Smooth muscle cell (in vitro differentiated cells): ENCODE measurements around the gene PDLIM3. TPM values are rescaled to one million over a fixed set of nuclear protein-coding genes. Genes with fewer than 3 reads are reported as not detected.

Experiments used
- DNase-seq: peaks from one replicate; lab custom pipeline; 2025; ENCODE audit not compliant: unreplicated experiment; lab: John Stamatoyannopoulos, UW
- H2AFZ ChIP-seq: fragments of 200-600 bp; sonication (generic); 2 replicates; pipeline ENCODE4 v1.6.0; 2016; ENCODE audit warnings: antibody characterized with exemption, low read depth, mild to moderate bottlenecking
- H3F3A ChIP-seq: fragments of 200-600 bp; sonication (generic); 2 replicates; pipeline ENCODE4 v1.6.0; 2017; ENCODE audit warnings: antibody characterized with exemption, low read depth
- H3K27ac ChIP-seq: fragments of 200-600 bp; sonication (generic); 2 replicates; pipeline ENCODE4 v1.5.1; 2016; ENCODE audit warnings: low read depth, mild to moderate bottlenecking
- H3K27me3 ChIP-seq: fragments of 200-600 bp; sonication (generic); 2 replicates; pipeline ENCODE4 v1.6.1; 2016; ENCODE audit warnings: low read depth, mild to moderate bottlenecking
- H3K36me3 ChIP-seq: fragments of 200-600 bp; sonication (generic); 2 replicates; pipeline ENCODE4 v1.5.1; 2016; ENCODE audit warnings: low read depth
- H3K4me1 ChIP-seq: fragments of 200-600 bp; sonication (generic); 2 replicates; pipeline ENCODE4 v1.5.1; 2016; ENCODE audit warnings: low read depth
- H3K4me2 ChIP-seq: fragments of 200-600 bp; sonication (generic); 2 replicates; pipeline ENCODE4 v1.6.0; 2016; ENCODE audit warnings: mild to moderate bottlenecking
- H3K4me3 ChIP-seq: fragments of 200-600 bp; sonication (generic); 2 replicates; pipeline ENCODE4 v1.5.1; 2016; ENCODE audit warnings: mild to moderate bottlenecking
- H3K79me2 ChIP-seq: fragments of 200-600 bp; sonication (generic); 2 replicates; pipeline ENCODE4 v1.6.0; 2016; ENCODE audit warnings: low read depth, mild to moderate bottlenecking
- H3K9ac ChIP-seq: fragments of 200-600 bp; sonication (generic); 2 replicates; pipeline ENCODE4 v1.6.0; 2016; ENCODE audit warnings: low read depth
- H3K9me3 ChIP-seq: fragments of 200-600 bp; sonication (generic); replicated peaks from 2 replicates; pipeline ENCODE4 v1.5.1; 2016; ENCODE audit warnings: low read depth
- H4K20me1 ChIP-seq: fragments of 200-600 bp; sonication (generic); 2 replicates; pipeline ENCODE4 v1.6.0; 2016; ENCODE audit warnings: low read depth
- CTCF ChIP-seq: fragments of 200-600 bp; sonication (generic); IDR thresholded peaks from 2 replicates; pipeline ENCODE4 v1.5.1; 2017; ENCODE audit warnings: borderline replicate concordance, mild to moderate bottlenecking, antibody characterized with exemption; ENCODE audit not compliant: insufficient read depth, poor library complexity, severe bottlenecking
- WGBS: methylation state at CpG from one replicate; pipeline ENCODE4 v1.1.7; 2016; ENCODE audit warnings: low lambda C conversion rate; 5-methylcytosine and 5-hydroxymethylcytosine counted together
- polyA plus RNA-seq: library from polyadenylated mRNA; unstranded; fragments of >200 nt; fragmentation: Nextera tagmentation; extraction: Ambion mirVana; gene quantifications from 2 replicates; pipeline ENCODE4 v1.2.1, GENCODE V29; 2016
- total RNA-seq: library from RNA; depleted of rRNA; stranded (reverse); fragments of >200 nt; gene quantifications from 2 replicates; pipeline ENCODE4 v1.2.3, GENCODE V29; 2014

The PDLIM3 gene
- total RNA-seq (691 and 781 TPM in 2 replicates), polyA plus RNA-seq (309 and 356 TPM in 2 replicates)

DNA sequence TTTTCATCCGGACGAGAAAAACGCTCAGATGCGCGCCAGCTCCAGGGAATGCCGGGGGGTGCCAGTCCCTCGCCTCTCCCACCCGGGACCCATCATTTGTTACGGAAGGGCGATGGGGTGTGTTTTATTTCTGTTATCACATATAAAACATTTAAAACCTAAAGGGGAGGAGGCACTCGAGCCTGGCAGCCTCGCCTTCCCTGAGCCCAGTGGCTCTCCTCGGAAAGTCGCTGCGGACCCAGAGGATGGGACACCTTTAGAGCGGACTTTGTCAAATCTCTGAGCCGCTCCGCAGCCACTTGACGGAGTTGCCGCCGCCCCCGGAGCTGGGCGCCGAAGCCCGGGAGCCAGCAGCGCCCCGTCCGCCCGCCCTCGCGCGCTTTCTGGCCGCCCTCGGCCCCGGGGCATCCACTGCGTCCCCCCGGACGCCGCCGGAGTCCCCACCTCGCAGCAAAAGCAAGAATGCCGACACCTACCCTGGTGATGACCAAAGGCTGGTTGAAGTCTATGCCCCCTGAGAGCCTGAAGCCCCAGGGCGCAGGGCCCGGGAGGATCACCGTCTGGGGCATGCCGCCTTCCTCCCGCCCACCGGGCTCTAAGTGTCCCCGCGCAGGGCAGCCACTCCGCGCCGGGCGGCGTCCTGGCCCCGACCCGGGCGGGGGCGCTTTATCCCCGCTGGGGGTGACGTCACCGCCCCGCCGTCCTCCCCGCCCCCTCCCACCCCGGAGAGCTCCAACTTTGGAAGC, at the start of gene PDLIM3:
Gene PDLIM3, minus strand, starts transcription at position 642 of the 746 bp plus-strand sequence. Its CDS starts 73 bp downstream, at position 569.
- peaks cover 5% of the 10 kb centered on the region for H3F3A ChIP-seq
- H3K27ac ChIP-seq: peak within 1 kb of the TSS; percentile 80
- no peak for TF ChIP-seq CTCF
- peaks cover 8% of the 10 kb centered on the region for H3K4me1 ChIP-seq
- peak within 1 kb of the TSS; percentile 100 for H3K9ac ChIP-seq
- no peaks in the 10 kb centered on the region for H3K9me3 ChIP-seq
- WGBS: under 1% methylated on average over 53 of the region's 66 CpGs
- H3K36me3 ChIP-seq: no peaks in the 10 kb centered on the region
- no peaks in the 10 kb centered on the region for H3K27me3 ChIP-seq
- peak within 1 kb of the TSS; percentile 93 for H3K4me2 ChIP-seq
- H2AFZ ChIP-seq: peak within 1 kb of the TSS; percentile 75
- H4K20me1 ChIP-seq: peaks cover 51% of the 10 kb centered on the region
- H3K4me3 ChIP-seq: peak within 1 kb of the TSS; percentile 99
- DNase-seq: peak; percentile 80
- H3K79me2 ChIP-seq: peaks cover 54% of the 10 kb centered on the region

DNA sequence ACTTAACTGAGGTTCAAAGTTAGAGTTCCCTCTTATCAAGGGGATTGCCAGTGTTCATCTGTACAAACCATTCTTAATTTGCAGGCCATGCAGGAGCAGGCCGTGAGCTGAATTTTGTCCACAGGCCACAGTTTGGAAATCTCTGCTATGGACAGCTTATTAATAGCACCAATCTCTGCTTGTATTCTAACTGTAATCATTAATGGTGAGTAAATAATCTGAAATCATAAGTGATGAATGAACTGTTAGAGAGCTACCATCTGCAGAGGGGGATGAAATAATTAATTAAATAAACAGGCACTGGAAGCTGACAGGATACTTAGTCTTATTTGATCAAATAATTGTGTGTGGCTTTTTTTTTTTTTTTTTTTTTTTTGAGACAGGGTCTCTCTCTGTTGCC, 48.5 kb upstream of the PDLIM3 start:
- no peak for TF ChIP-seq CTCF
- H3K4me3 ChIP-seq: no peak overlapping the region
- no peak overlapping the region for H2AFZ ChIP-seq
- no peak overlapping the region for H3K27ac ChIP-seq
- H3K4me2 ChIP-seq: no peak overlapping the region
- no peaks in the 10 kb centered on the region for H3K36me3 ChIP-seq
- H3K9me3 ChIP-seq: no peaks in the 10 kb centered on the region
- DNase-seq: no peak
- no peaks in the 10 kb centered on the region for H3F3A ChIP-seq
- WGBS: 93% methylated on average over 1 of the region's 1 CpG
- H3K79me2 ChIP-seq: no peaks in the 10 kb centered on the region
- H4K20me1 ChIP-seq: no peaks in the 10 kb centered on the region
- no peak overlapping the region for H3K9ac ChIP-seq
- H3K4me1 ChIP-seq: no peaks in the 10 kb centered on the region
- no peaks in the 10 kb centered on the region for H3K27me3 ChIP-seq

GRCh38 chr4:185582651-185583400, 47.5 kb upstream of the PDLIM3 start:
- 85% methylated on average over 7 of the region's 7 CpGs for WGBS
- no peak for DNase-seq
- H3K4me3 ChIP-seq: no peak overlapping the region
- no peak overlapping the region for H3K27ac ChIP-seq
- no peaks in the 10 kb centered on the region for H4K20me1 ChIP-seq
- no peak for TF ChIP-seq CTCF
- H3K36me3 ChIP-seq: no peaks in the 10 kb centered on the region
- H3K4me2 ChIP-seq: no peak overlapping the region
- no peak overlapping the region for H2AFZ ChIP-seq
- H3K27me3 ChIP-seq: no peaks in the 10 kb centered on the region
- H3F3A ChIP-seq: no peaks in the 10 kb centered on the region
- H3K79me2 ChIP-seq: no peaks in the 10 kb centered on the region
- H3K9me3 ChIP-seq: no peaks in the 10 kb centered on the region
- no peak overlapping the region for H3K9ac ChIP-seq
- no peaks in the 10 kb centered on the region for H3K4me1 ChIP-seq
